GM21786 (cell line): Measurements from ENCODE around the gene TNFAIP2.

Source experiments
- ATAC-seq: cut with Tn5 transposase; IDR thresholded peaks from one replicate; pipeline ENCODE4 v1.9.1; 2021; ENCODE audit not compliant: unreplicated experiment

Gene TNFAIP2

DNA sequence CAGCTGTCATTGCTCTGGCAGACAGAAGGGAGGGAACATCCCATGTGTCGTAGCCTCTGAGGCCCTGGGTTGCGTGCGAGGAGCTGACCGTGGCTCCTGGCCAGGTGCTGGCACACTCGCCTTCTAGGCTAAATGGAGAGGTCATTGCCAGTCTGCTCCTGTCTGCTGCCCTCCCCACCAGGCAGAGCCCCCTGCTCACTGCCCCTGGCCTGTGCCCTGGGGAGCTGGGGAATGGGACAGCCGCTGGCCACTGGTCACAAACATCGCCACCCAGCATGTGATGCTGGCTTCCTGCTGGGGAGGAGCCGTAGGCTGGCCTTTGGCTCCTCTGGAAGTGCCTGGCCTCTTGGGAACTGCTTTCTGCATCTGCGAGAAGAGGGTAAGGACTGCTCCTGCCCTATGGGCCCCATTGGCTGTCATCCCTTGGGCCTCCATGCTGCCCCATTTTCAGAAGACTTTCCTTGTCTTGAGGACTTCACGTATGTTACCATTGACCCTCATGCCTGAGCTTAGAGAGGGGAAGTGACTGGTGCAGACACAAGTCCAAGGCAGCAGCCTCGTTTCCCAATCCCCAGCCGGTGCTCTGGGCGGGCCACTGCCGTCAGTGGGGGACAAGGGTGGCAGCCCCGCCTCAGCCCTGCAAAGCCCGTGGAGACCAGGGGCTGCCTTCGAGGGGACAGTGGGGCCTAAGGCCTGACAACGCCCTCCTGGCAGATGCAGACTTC, 2.0 kb upstream of the TNFAIP2 start:
- no peak for ATAC-seq

DNA sequence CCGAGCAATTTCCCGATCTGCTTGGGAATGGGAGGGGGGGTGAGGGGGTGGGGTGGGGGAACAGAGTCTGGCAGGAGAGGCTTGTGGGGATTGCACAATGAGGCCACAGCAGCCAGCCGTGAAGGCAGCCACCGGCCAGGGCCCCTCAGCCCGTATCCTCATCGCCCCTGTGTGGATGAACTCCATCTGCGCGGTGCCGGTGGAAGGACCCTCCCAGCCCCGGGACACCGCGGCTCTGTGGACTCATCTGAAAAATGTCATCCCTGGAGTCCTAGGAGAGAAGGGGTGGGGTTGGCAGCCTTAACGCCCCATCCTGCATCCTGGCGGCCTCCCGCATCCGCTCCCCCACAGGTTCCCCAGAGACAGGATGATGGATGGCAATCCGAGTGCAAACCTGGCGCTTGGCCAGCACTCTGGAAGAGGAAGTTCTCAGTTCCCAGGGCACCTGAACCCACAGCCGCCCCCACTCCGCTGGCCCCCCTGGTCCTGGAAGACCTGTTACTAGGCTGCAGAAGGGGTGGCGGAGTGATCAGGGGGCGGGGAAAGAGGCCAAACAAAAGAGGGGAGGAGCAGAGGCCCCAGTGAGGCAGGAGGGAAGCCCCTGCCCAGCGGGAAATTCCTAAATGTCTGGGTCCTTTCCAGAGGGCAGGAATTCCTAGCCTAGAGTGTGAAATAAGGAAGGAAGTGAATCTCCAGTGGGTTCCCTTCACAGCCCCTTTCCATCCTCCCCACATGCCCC, 1.2 kb upstream of the TNFAIP2 start:
- no peak for ATAC-seq

DNA sequence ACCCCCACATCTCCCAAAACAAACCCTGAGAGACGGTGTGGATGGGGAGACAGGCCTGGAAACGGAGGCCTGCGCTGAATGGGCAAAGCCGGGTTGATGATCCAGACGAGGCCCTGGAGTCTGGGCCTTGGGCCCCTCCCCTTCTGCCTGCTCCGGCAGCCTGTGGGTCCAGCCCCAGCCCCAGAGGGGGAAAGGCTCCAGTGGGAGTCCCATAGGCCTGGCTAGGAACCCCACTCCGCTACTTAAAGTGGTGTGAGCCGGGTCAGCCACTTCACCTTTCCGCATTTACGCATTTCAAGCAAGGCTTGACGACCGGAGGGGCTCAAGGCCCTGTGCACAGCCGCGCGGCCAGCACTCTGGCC, 695 bp upstream of the TNFAIP2 start:
- ATAC-seq, result no peak

DNA sequence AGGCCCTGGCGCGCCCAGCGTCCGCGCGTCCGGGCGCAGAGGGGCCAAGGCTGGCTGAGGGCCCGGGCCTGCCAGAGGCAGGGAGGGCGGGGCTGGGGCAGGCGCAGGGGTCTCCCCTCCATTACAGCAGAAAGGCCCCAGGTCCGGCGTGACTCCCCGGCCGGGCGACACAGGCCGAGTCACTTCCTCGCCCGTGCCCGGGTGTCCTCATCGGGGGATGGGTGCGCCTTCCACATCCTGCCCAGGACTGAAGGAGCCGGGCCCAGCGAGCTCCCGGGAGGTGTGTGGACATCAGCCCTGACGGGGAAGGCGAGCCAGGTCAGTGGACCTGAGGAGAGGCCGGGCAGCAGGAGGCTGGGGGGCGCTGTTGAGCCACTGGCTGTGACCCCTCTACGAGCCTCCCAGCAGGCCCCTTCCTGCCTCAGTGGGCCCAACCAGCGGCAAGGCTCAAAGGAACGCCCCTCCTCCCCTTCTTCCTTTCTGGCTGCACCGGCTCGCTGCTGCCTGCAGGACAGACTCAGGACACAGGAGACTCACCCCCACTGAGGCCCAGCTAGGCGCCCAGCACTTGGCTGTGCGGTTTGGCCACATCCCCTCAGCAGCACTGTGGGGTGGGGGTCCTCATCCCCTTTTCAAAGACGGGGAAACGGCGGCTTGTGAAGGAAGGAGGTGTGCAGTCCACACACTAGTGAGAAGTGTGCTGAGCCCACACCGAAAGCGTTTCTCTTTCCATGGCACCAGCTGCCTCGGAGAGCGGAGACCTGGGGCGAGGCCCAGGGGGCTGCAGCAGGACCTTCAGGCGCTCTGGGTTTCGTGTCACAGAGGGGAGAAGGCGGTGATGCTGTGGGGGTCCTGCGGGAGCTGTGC, 606 bp downstream of the TNFAIP2 start:
- ATAC-seq, result no peak

DNA sequence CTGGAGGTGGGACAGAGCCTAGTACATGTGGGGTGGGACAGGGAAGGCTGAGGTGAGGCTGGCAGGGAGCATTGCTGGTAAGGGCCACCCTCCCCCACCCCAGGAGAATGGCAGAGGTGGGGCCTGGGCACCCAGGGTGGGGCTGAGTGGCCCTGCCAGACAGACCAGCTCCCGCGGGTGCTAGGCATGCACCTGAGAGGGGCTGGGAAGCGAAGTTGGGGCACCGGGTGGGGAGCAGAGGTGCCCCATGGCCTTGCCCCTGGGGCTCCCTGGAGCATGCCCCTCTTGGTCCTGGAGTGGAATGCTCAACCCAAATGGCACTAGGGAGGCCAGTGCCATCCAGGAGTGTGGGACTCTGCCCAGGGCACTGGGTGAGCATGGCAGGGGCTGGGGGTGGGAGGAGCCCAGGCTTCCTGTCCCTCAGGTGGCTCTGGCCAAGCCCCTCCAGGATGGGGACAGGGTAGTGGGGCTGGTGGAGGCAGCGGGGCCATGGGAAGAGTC, 1.3 kb downstream of the TNFAIP2 start:
- no peak for ATAC-seq

DNA sequence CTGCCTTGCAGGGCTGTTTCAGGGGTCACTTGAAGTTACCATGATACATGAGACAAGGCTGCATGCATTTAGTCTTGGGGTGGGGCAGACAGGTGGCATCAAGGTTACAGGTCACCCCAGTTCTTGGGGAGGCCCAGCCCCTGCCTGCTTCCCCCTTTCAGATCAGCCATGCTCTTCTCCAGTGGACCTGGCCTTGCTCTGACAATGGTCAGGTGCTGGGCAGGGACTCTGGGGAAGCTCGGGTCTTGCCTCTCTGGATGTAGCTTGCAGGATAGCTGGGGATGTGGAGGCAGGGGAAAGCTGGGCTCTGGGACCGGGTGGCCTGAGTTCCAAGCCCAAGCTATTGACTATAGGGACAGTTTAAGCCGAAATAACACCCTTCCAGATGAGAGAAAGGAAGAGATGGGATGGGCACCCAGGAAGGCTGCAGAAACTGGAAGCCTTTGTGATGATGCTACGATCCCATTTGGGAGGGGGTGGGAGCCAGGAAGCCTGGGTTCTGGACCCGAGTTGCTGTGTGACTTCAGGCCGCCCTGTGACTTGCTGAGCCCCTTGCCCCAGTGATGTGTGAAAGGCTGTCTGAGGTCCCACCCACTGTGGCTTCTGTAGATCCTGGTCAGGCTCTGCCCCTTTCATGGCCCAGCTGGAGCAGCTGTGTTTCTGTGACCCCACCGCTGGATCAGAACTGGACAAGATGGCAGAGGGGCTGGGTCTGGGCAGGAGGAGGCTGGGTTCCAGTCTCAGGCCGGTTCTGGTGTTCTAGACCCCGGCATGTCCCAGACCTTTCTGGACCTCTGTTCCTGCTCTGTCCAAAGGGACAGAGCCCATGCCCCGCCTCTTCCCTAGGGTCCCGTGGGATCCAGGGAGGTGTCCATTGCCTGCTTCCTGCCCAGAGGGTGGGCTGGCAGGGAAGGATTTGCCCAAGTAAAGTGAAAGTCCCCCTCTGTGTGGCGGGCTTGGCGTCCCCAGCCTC, 2.1 kb downstream of the TNFAIP2 start:
- ATAC-seq, result no peak

DNA sequence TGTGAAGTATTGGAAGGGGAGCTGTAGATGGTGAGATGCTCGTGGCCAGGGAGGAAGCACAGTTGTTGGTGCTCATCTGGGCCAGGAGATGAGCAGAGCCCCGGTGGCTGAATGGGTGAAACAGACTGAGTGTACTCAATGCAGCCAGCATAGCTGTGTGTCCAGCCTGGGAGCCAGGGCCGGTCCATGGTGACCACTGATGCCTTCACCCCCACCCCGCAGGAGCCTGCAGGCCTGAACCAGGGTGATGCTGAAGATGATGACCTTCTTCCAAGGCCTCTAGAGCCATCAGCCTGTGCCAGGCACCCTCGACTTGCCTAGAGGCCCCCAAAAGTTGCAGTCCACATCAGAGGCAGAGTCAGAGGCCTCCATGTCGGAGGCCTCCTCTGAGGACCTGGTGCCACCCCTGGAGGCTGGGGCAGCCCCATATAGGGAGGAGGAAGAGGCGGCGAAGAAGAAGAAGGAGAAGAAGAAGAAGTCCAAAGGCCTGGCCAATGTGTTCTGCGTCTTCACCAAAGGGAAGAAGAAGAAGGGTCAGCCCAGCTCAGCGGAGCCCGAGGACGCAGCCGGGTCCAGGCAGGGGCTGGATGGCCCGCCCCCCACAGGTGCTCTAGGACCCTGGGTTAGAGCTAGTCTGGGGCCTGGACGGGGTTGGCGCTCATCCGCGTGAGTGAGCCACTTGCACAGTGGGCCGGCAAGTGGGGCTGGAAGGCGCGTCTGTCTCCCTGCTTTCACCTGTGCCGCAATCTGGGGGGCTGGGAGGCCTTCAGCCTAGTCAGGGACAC, 3.0 kb downstream of the TNFAIP2 start:
- no peak for ATAC-seq

DNA sequence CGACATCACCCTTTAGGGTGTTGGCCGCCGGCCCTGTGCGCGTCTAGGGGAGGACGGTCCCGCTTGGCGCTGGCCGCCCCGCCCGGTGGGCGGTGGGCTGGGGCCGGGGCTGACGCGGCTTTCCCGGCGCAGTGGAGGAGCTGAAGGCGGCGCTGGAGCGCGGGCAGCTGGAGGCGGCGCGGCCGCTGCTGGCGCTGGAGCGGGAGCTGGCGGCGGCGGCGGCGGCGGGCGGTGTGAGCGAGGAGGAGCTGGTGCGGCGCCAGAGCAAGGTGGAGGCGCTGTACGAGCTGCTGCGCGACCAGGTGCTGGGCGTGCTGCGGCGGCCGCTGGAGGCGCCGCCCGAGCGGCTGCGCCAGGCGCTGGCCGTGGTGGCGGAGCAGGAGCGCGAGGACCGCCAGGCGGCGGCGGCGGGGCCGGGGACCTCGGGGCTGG, 3.6 kb downstream of the TNFAIP2 start:
- ATAC-seq, result no peak

DNA sequence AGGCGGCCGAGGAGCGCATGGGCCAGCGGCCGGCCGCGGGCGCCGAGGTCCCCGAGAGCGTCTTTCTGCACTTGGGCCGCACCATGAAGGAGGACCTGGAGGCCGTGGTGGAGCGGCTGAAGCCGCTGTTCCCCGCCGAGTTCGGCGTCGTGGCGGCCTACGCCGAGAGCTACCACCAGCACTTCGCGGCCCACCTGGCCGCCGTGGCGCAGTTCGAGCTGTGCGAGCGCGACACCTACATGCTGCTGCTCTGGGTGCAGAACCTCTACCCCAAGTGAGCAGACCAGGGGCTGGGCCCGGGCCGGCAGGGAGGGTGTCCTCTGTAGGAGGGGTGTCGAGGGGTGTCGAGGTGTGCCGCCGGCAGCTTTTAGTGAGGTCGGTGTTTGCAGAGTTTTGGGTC, 4.1 kb downstream of the TNFAIP2 start:
- no peak for ATAC-seq

DNA sequence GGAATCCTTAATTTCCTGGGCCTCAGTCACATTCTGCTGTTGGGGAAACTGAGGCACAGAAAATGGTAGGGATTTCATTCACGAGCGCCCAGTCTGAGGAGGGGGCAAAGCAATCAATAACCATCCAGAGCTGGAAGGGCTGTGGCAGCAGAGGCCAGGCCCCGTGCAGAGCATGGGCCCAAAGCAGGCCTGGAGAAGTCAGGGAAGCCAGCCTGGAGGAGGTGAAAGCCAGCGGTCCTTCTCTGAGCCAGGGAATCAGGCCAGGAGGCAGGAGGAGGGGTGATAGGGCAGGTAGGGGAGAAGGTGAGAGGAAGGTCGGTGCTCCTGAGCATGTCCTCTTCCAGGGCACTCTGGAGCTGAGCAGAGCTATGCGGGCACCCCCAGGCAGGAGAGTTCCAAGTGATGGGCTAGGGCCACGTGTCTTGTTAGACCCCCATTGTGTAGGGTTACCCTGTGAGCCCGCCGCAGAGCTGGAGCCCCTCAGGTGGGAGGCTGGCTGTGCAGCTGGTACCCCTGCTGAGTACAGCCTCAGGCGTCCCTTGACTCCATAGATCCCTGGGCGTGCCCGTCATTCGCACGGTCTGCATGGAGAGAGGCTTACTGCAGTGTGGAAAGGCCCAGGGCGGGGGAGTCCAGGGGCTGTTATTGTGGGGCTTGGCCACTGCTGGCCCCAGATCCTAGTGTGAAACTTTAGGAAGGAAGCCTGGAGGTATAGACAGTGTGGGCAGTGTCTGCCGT, 4.8 kb downstream of the TNFAIP2 start:
- ATAC-seq, result no peak

DNA sequence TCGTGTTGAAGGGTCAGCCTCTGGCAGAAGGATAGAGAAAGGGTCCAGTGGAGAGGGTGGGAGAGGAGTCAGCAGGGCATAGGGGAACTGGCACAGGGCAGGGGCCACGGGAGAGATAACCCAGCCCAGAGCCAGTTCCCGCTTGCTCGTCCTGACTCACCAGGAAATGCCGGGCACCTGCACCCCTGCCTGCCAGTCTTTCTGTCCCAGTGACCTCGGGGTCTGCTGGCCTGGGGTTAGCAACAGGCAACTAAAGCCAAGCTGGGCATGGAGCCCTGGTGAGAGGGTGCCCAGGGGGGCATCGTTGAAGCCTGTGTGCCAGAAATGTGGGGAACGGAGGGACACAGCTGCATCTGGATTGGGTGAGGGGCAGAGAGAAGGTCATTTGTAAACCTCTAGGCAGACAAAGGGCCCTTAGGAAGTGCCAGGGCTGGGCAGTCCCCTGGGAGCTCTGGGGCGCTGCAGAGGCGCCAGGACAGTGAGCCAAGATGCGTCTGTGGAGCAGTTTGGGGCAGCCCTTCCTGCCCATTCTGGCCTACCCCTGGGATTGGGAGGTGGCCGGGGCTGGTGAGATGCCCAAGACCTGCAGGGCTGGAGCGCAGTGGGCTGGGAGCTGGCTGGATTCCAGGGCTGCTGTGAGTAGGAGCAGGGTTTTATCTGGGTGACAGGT, 5.5 kb downstream of the TNFAIP2 start:
- no peak for ATAC-seq

DNA sequence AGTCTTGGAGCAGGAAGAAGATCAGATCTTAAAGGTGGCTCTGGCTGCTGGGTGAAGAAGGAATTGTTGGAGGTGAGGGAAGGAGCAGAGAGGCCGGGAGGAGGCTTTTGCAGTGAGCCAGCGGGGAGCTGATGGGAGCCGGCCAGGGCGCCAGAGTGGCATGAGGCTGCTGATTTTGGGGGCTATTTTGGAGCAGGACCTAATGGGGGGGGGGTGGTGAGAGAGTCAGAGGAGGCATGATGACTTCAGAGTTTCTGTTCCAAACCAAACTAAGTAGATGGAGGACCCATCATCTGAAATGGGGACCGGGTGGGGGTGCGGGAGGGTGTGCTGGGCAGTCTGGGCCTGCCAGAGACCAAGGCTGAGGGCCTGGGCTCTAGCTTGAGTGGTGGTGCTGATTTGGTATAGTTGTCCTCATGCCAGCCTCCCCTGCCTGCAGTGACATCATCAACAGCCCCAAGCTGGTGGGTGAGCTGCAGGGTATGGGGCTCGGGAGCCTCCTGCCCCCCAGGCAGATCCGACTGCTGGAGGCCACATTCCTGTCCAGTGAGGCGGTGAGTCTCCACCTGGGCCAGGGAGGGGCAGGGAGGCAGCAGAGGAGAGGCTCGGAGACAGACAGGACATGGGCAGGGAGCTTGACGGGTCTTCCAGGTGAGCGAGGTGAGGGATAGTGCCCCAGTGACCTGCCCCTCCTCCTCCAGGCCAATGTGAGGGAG, 6.2 kb downstream of the TNFAIP2 start:
- no peak for ATAC-seq

DNA sequence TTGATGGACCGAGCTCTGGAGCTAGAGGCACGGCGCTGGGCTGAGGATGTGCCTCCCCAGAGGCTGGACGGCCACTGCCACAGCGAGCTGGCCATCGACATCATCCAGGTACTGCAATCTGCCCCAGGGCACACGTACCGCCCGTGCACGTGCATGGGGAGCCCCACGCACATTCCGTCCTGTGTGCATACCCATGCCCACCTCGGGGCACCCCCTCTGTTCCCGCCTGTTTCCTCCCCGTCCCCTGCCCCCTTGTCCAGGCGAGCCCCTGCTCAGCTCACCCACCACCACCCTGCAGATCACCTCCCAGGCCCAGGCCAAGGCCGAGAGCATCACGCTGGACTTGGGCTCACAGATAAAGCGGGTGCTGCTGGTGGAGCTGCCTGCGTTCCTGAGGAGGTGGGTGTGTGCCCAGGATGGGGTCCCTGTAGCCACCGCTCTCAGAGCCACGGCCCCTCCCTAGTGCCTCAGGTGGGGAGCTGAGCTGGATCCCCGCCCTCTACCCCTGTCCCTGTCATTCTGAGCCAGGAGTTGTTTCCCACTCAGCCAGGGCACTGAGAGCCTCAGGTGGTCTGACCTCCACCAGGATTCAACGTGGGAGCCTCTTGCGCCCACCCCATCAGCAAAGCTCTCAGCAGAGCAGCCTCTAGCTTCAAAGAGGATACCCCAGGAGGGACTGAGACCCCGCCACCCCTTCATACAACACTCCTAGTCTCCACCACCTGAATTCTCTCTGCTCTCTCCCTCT, 6.9 kb downstream of the TNFAIP2 start:
- ATAC-seq, result no peak

DNA sequence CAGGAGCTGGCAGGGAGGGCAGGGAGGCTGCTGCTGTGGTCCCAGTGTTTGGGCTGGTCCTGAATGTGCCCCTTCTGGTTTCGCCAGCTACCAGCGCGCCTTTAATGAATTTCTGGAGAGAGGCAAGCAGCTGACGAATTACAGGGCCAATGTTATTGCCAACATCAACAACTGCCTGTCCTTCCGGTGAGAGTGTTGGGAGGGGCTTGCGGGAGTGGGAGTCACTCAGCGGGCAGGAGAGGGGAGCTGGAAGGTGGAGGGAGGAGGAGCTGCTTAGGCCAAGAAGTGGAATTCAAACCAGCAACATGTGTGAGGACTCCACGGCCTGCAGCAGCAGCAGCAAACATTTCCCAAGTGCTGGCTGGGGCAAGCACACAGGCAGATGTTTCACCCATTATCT, 7.7 kb downstream of the TNFAIP2 start:
- no peak for ATAC-seq

DNA sequence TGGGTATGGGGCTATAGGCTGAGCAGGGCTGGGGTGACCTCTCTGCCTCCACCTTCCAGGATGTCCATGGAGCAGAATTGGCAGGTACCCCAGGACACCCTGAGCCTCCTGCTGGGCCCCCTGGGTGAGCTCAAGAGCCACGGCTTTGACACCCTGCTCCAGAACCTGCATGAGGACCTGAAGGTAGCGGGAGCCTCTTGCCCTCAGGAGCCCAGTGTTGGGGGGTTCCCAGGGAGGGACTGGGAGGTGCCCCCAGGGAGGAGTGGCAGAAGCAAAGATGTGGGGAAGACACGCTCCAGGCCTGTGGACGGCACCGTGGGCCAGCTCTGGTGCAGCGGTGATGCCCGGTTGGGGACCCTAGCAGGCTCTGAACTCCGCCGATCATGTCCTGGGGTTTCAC, 8.3 kb downstream of the TNFAIP2 start:
- ATAC-seq, result no peak

DNA sequence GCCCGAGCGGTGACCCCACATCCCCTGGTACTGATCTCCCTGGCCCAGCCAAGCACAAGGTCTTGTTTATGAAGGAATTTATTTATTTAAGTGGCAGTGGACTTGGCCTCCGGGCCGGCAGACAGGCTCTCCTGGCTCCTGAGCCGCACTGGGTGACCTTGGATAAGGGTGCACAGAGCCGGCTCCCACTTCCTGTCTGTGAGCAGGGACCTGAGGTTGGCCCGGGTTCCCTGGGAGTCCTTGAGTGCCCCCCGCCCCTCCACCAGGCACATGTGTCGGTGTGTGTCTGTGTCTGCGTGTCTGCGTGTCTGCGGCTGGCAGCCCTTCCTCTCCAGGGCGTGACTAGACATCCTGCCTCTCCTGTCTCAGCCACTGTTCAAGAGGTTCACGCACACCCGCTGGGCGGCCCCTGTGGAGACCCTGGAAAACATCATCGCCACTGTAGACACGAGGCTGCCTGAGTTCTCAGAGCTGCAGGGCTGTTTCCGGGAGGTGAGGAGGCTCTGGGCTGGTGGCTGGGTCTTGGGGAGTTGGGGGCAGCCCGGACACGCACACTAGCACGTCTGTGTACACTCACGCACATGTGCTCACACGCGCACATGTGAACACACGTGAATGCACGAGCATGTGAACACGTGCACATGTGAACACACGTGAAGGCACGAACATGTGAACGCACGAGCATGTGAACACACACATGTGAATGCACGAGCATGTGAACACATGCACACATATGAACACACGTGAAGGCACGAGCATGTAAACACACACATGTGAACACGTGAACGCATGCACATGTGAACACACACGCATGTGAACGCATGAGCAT, 9.3 kb downstream of the TNFAIP2 start:
- no peak for ATAC-seq
